GM19099 (cell line): Measurements from ENCODE around the gene TMEM30A.

Source experiments
- POLR2A ChIP-seq: IDR thresholded peaks from 3 replicates; pipeline ENCODE4 v1.6.1; 2011; ENCODE audit warnings: low read depth; ENCODE audit not compliant: insufficient read length; ENCODE audit errors: extremely low read depth

The TMEM30A gene

DNA sequence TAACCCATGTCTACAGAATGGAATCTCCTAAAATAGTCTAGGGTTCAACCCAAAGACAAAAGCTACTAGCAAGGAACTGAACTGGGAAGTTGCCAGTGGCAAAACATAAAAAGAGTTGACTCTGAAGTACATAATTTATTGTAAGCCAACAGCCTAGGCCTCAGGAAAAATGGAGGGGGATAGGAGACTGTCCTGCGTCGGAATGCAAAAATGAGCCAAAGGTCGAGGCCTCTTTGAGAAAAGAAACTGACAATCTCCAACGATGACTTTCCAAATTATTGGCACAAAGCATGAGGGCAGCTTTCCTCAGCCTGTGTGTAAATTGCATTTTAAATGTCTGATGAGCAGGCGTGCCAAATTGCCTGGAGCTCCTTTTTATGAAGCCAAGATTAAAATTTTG is 80.9 kb downstream of the TMEM30A start:
- TF ChIP-seq POLR2A, result no peak
